RPMI8226 (cell line): ENCODE measurements around the gene PRL.

Experiments
- DNase-seq: peaks from one replicate; pipeline ENCODE4 v3.0.0-alpha.2; 2015

Gene PRL

DNA sequence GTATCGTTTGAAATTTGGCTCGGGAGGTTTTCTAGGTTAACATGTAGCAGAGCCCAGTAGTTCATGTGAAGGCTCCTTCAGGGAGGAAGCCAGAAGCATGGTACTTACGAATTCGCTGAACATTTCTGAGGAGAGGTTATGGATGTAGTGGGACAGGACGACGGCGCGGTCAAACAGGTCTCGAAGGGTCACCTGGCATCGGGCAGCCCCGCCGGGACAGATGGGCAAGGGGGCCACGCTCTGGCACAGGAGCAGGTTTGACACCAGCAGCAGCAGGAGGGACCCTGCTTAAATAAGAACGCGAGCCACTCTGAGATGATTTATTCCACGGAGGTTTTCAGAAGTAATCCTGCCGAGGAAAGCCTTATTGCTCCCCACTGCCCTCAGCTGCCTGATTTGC lies 2.5 kb downstream of the PRL start:
- DNase-seq: no peak

DNA sequence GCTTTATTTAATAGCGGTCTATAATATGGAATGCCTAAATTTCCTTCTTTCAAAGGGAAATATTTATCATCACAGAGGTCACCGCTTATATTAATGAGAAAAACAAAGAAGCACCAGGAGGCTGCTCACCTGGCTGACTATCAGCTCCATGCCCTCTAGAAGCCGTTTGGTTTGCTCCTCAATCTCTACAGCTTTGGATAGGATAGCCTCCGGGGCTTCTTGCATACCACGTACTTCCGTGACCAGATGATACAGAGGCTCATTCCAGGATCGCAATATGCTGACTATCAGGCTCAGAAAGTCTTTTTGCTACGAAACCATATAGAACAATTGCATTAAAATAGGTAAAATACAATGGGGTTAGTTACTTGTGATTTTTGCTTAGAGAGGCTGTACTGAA lies 6.8 kb downstream of the PRL start:
- no peak for DNase-seq

DNA sequence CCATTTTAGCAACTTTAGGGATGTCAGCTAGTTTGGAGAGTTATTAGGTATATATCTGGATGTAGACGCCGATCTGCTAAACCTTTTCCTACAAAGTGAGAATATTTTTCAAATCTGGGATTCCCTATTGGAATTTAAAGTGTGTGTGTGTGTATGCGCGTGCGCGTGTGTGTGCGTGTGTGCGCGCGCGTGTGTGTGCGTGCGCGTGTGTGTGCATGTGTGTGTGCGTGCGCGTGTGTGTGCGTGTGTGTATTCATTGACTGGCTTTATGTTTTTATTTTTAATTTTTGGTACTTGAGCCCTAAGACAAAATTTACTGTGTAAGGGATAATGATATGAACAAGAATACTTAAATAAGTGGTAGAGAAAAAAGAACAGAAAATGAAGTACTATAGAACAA lies 8.1 kb downstream of the PRL start:
- no peak for DNase-seq

DNA sequence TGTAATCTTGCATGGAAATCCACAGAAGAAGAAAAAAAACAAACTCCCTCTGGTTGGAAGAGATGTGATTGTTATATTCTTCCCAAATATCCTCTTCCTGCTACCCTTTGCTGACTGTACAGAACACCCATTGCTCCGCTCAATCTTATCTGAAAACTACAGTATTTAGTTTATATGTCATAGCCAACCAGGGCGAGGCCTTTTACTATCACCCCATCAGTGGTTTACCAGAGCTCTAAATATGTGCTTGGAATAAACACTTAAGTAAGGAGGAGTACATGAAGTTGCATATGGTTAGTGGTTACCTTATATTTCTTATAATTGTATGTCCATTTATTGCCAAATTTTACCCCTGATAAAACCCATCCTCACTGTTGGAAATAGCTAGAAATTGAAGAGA lies 12.2 kb downstream of the PRL start:
- DNase-seq: no peak

DNA sequence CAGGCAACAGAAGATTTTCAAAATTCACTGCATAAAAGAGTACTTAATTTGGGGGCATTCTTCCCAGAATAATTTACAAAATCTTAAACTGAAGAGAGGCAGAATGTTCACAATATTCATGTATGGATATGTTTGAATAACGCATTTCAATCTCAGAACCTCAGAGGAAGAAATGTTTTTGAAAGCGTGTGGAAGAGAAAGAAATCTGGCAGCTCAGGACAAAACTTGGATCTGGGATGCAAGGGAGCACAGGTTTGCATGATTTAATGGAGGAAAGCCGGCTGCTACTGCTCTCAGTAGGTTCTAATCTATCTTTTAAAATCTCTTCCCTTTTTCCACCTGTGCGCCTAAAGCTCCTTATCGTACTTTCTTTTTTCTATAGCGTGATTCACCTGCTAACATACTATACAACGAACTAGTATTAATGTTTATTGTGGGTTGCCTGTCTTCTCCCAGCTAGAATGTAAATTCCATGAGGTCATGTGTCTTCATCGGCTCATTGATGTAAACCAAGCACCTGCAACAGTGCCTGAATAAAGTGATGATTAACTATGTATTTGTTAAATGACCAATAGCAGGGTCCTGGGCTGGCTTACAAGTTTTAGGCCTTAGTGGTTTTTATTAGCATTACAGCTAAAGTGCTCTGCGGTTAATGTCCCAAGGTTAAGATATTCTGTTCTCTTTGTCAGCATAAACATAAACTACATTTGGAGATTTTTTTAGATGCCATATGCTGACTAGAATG lies 15.3 kb downstream of the PRL start:
- peak; percentile 9 for DNase-seq

DNA sequence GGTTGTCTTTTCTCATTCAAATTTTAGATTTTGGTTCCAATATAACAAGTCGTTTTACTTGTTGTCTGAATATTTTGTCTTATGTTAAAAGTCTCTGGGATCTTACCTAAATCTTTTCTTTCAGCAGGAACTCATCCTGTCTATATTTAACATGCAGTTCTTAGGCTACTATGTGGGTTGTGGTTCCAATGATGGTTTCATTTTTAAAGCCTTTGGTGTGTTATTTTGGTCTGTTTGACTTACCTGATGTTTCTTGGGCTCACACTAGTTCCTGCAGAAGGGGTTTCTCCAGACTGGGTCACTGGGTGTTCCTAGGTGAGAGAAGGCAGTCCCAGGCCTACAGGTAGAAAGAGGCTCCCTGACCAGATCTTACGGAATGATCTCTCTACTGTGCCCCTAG lies 17.4 kb downstream of the PRL start:
- DNase-seq: no peak

DNA sequence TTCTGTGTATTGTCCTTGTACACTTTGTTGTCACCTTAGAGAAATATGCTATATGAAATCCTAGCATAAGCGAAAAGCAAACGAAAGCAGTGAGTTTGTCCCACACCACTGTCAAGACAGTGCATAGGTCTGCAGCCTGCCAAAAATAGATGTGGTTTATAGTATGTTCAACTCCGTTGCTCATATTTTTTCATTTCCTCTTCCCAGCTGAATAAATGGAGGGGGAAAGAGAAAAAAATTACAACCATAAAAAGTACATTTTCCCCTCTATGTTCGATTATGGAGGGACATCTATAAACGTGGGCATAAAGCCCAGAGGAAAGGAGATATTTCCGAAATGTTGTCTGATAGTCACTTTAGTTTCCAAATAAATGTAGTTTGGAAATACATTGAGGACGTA lies 25.8 kb downstream of the PRL start:
- DNase-seq: peak; percentile 68

DNA sequence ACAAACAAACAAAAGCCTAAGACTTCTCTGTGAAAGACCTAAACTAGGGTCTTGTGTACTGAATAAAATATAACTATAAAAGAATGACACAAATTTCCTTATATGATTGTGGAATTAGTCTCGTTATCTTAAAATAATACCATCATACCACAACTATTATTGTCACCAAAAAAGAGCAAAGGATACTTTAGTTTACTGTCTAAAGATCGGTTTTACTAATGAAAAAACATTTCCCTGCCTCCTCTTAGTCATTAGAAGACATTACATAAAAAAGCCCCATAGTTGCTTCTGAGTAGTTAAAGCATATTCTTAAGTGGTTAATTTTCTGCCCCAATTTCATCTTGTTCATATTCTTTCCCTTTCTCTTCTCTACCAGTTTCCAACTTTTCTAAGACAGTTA lies 33.1 kb downstream of the PRL start:
- no peak for DNase-seq

DNA sequence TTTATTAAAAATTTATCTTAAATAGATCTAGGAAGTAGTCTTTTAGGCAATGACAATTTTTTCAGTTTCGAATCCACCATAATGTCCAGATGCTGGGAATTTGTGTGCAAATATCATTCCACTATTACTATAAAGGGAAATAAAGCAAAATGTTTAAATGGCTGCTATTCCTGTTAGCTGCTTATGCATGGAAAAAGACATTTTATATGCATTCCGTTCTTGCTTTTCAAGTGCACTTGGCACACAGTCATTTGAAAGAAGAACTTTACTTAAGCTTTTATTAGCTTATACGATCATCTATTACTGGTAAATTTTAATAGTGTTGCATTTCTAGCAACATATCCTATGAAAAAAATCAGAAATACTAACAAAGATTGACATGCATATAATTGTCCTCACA lies 42.0 kb downstream of the PRL start:
- DNase-seq: no peak

DNA sequence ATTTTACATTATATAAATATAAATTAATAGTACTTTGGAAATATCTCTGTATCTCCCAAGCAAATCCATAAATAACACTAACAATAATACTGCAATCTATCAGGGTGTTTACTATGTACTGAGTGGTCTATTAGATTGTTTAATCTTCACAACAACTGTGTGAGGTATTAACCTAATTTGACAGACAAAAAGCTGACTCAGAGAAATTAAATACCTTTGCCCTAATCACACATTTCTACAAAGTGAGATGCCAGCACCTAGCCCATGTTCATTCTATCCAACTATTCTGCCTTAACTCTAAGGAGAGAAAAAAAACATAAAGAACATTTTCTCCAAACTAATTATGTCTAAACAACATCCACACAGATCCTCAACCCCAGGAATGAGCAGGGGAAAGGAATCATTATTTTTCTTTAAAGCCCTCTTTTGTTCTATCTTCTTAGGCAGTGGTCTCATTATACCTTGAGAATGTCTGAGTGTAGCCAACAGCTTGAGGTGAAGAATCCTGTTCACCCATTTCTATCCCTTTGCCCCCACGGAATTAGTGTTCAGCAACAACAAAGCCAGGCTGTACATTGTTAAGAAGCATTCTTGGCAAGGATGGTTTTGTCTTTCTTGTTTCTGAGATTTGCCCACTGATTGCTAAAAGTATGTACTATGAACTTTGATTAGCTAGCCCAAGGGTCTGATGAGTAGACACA lies 42.7 kb downstream of the PRL start:
- no peak for DNase-seq

DNA sequence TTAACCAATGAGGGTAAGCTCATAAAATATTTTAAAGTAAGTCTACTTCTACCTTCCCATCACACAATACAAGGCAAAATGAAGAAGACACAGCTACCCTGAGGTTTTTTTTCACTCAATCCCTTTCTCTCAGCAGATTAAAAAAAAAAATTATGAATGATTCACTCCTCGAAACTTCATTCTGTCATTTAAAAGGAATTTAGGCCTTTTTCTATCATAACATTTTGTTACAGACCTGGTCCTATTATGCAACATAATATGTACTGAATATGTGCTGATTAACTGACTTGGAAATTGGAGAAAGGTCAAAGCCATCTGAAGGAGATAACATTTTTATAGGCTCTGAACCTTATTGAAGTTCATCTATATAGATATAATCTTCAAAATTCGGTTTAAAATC lies 45.5 kb downstream of the PRL start:
- DNase-seq: no peak

DNA sequence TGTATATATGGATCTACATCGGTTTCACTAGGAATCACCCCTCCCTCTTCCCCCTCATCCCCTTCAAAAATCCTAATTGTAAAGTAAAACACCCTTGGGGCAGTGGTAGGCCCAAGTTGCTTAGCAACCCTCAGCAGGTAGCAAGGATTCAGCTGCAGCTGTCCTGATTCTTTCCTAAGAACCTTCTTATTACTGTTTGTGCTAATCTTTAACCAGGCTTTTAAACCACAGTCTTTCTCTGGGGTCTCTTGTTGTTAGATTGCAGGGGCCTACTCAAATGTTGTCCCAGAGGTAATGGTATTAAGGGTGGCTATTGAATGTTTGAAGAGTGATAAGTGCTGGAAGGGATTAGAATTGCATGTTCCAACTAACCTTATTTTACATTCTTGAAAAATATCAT lies 46.4 kb downstream of the PRL start:
- DNase-seq: no peak

DNA sequence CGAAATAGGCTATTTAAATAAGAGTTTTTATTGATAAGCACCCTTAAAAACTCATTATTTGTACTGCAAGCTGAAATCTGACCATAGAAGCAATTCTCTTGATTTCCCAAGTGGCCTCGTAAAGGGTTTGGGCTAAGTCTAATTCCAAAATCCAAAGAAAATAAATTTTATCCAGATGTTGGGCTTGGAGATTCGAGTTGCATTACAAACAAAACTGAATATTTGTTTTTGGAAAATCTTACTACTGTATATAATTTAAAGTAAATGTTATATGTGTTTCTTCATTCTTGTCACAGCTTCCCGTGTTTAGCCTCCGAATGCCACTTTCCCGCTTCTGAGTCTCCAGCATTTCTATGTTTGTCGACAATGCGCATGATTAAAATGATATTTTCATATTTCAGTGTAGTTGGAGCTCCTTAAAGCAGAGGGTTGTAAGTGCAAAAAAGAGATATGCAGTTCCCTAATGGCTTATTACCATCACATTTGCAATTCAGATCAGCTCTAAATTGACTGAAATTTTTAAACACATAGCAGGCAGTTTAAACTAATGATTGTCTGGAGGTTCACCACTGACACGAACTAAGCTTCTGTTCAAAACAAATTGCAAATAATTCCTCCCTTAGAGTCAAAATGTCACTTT lies 47.0 kb downstream of the PRL start:
- no peak for DNase-seq

DNA sequence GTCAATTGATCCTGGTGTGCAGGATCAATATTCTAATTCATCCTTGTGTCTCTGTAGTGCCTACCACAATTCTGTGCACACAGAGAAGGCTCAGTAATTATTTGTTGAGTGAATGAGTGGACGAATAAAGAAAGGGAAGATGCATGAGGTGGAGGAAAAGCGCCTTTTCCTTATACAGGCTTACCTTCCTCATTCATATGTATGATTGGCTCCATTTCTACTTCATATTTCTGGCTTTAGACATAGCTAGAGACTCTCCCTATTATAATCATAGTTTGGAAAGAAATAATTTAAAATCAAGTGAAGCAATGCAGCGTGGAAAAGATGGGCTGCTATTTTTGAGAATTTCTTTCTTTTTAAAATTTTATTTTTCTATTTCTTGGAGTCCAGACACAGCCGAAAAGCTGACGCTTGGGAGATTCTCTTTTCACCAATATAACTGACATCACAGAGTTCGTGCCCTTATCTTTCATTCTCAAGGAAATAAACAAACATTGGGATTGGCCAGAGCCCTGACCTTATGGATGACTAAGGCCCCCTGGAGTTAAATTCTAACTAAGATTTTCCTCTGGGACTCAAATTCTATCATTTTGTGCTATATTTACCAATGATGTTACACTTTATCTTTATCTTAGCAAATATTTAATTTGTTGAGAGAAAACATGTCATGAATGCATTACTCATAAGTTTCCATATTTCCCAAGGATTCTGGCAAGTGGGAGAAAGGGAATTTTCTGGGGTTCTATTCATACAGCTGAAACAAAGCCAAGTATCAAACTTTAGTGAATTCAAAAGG lies 48.1 kb downstream of the PRL start:
- DNase-seq: no peak

DNA sequence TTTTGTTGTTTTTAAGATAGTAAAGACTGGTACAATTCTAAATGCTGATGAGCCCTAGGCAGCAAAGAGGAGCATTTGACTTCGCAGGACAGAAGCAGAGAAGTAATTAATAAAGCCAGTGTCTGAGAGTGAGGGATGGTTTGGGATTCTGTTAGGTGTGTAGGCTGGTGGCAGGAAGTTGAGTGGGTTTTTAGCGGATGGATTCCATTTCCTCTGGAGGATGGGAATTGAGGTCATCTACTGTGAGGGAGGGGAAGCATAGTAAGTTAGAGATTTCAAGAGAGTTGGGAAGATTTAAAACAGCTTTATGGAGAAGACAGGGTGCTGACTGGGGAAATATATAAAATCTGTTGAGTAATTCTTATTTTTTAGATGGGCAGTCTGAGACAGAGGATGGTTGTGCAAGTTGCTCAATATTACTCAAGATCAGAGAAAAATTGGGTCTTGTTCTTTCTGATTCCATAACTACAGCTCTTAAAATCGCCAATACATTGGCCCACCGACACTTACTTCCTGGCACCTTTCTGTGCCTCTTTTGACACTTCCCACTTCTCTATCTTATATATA lies 48.8 kb downstream of the PRL start:
- DNase-seq: no peak

DNA sequence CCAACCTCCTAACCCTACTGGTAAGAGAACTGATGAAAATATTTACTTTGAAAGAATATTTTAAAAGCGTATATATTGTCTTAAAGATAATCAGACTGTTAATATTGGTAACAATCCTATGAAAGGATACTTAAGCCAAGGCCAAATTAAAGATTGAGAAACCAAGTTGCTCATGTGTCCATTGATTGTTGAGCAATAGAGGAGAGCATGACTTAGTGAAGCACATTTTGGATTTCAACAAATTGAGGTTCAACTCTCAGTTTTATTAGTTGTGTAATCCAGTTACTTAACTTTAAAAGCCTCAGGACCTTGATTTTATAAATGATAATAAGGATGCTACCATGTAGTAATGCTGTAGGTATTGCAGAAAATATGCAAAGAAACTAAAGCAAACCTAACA lies 56.8 kb downstream of the PRL start:
- no peak for DNase-seq

DNA sequence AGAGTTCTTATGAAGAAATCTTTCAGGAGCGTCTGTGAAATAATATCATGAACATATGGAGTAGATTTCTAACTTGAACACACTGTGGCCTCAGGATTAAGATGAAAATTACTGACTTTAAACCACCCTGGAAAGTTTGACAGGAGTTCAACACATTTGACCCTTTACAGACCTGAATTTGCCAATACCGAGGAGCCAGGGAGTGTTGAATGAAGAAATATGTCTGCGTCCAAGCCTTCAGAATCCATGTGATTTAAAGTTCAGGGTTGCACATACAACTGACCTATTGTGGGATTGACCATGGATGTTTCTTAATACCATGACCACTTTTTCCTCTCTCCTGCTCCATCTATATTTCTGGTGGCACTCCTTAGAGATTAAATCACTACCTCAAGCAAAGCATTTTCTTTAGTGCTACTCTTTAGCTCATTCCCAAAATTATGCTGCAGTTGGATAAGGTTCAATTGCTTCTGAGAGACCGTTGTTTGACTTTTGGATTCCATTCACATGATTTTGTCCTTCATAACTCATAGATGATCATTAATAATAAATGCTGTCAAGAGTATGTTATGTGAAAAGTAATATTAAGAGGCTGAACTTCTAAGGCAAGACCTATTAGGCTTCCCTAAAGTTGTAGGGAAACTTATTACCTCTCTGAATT lies 57.4 kb downstream of the PRL start:
- DNase-seq: no peak

DNA sequence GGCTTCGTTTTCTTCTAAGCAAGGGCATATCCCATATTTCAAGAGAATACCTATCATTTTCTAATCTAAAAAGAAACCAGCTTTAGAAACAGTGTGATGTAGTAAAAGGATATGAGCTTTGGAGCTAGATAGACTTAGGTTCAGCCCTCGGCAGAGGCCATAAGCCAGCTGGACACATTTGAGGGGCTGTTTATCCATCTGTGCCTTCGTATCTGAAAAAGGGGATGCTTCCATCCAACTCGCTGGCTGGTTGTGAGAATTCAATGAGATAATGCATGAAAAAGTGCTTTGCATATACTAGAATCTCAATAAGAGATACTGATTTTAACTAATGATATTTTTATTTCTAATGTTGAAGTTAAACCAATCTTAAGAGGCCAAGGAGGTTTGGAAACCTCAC lies 58.0 kb downstream of the PRL start:
- no peak for DNase-seq

DNA sequence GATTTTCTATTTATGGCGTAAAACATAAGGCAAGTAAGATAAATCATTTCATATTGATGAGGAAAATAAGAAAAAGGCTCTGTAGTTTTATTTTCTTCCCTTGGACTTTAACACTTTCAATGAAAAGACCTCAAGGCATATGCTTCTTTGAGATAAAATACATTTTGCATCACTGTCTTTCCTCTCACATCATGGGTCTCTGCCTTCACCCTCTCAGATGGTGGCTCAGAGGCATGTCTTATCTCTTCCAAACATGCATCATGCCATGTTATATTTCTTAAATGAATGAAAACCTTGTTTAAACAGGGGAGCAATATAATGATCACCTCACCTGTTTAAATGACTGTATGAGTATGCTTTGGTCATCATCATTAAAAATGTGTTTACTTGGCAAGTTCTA lies 59.3 kb downstream of the PRL start:
- DNase-seq: no peak
